IMR-90 (cell line): ENCODE measurements around the gene RPS15. TPM values are rescaled to one million over a fixed set of nuclear protein-coding genes. Genes with fewer than 3 reads are reported as not detected.

Experiments
- ATAC-seq: fragments of 200-7000 bp; cut with Tn5 transposase; 2 replicates; pipeline ENCODE4 v1.9.1; 2020; ENCODE audit warnings: low read depth, mild to moderate bottlenecking, moderate library complexity
- BruUV-seq: library from RNA; stranded (reverse); fragments of 400-500 nt; replicated peaks from 2 replicates; lab custom pipeline; 2021; lab: Mats Ljungman, UMichigan
- CTCF ChIA-PET: fragments of 300-600 bp; formaldehyde crosslinking; extraction: SDS; loops from one replicate; lab custom pipeline; 2021; ENCODE audit warnings: antibody characterized with exemption; lab: Yijun Ruan, JAX
- POLR2A ChIA-PET: fragments of 300-600 bp; sonication (Branson Sonifier 250); formaldehyde crosslinking; loops from one replicate; lab custom pipeline; 2022; ENCODE audit warnings: antibody characterized with exemption; ENCODE audit not compliant: unreplicated experiment; lab: Charles Lee
- DNase-seq: peaks from one replicate; pipeline ENCODE4 v3.0.0; 2013
- H2AFZ ChIP-seq: replicated peaks from 2 replicates; pipeline ENCODE3; 2013; ENCODE audit warnings: low read length, mild to moderate bottlenecking; ENCODE audit not compliant: poor library complexity
- H2AK5ac ChIP-seq: 2 replicates; pipeline ENCODE4 v1.6.1; 2013; ENCODE audit warnings: low read depth, low read length, inconsistent platforms
- H2AK9ac ChIP-seq: replicated peaks from 2 replicates; pipeline ENCODE3; 2013; ENCODE audit warnings: mild to moderate bottlenecking, low read depth, low read length, moderate library complexity; ENCODE audit not compliant: poor library complexity
- H2BK120ac ChIP-seq: 2 replicates; pipeline ENCODE4 v1.6.1; 2013; ENCODE audit warnings: low read depth, low read length, inconsistent platforms
- H2BK15ac ChIP-seq: 3 replicates; pipeline ENCODE4 v1.6.1; 2013; ENCODE audit warnings: low read depth, low read length, inconsistent platforms
- H2BK20ac ChIP-seq: 2 replicates; pipeline ENCODE4 v1.6.1; 2013; ENCODE audit warnings: low read depth, mild to moderate bottlenecking, inconsistent platforms, low read length, moderate library complexity
- H2BK5ac ChIP-seq: 2 replicates; pipeline ENCODE4 v1.6.1; 2013; ENCODE audit warnings: mild to moderate bottlenecking, low read depth, low read length, inconsistent platforms; ENCODE audit not compliant: poor library complexity, severe bottlenecking
- H3K14ac ChIP-seq: replicated peaks from 2 replicates; pipeline ENCODE4 v1.6.1; 2013; ENCODE audit warnings: low read depth, low read length, inconsistent platforms
- H3K18ac ChIP-seq: 2 replicates; pipeline ENCODE4 v1.6.1; 2013; ENCODE audit warnings: low read depth, low read length, control low read depth
- H3K23ac ChIP-seq: 2 replicates; pipeline ENCODE4 v1.6.1; 2013; ENCODE audit warnings: low read depth, low read length, inconsistent platforms
- H3K27ac ChIP-seq: 2 replicates; pipeline ENCODE4 v1.5.1; 2013; ENCODE audit warnings: mild to moderate bottlenecking, control low read depth, low read length; ENCODE audit not compliant: insufficient read depth
- H3K27me3 ChIP-seq: 2 replicates; pipeline ENCODE4 v1.6.1; 2013; ENCODE audit warnings: low read length; ENCODE audit not compliant: control insufficient read depth, insufficient read depth
- H3K36me3 ChIP-seq: 2 replicates; pipeline ENCODE4 v1.6.1; 2013; ENCODE audit warnings: low read length, mixed read lengths; ENCODE audit not compliant: control insufficient read depth, insufficient read depth
- H3K4ac ChIP-seq: 2 replicates; pipeline ENCODE4 v1.6.1; 2013; ENCODE audit warnings: low read depth, low read length, inconsistent platforms
- H3K4me1 ChIP-seq: 2 replicates; pipeline ENCODE4 v1.6.1; 2013; ENCODE audit warnings: low read length, mixed read lengths; ENCODE audit not compliant: control insufficient read depth, insufficient read depth
- H3K4me2 ChIP-seq: 2 replicates; pipeline ENCODE4 v1.6.1; 2013; ENCODE audit warnings: low read depth, mild to moderate bottlenecking, control low read depth, low read length, moderate library complexity
- H3K4me3 ChIP-seq: 2 replicates; pipeline ENCODE4 v1.5.1; 2013; ENCODE audit warnings: low read depth, mild to moderate bottlenecking, control low read depth, low read length, moderate library complexity; ENCODE audit not compliant: insufficient read depth
- H3K56ac ChIP-seq: 2 replicates; pipeline ENCODE4 v1.6.1; 2013; ENCODE audit warnings: low read length, inconsistent platforms; ENCODE audit not compliant: insufficient read depth; ENCODE audit errors: extremely low read depth
- H3K79me1 ChIP-seq, 2 experiments: 2 replicates each; pipeline ENCODE4 v1.6.1; 2013; ENCODE audit warnings: low read length in 2 of 2, inconsistent platforms in 1 of 2, low read depth in 1 of 2
- H3K9ac ChIP-seq: 2 replicates; pipeline ENCODE4 v1.6.1; 2013; ENCODE audit warnings: low read depth, low read length, control low read depth
- H3K9me1 ChIP-seq: 2 replicates; pipeline ENCODE4 v1.6.1; 2013; ENCODE audit warnings: low read length, inconsistent platforms; ENCODE audit not compliant: insufficient read depth
- H3K9me3 ChIP-seq: 2 replicates; pipeline ENCODE4 v1.6.1; 2013; ENCODE audit warnings: low read length; ENCODE audit not compliant: control insufficient read depth, insufficient read depth
- H4K20me1 ChIP-seq: 2 replicates; pipeline ENCODE4 v1.6.1; 2013; ENCODE audit warnings: low read length, inconsistent platforms; ENCODE audit not compliant: insufficient read depth
- H4K5ac ChIP-seq: 2 replicates; pipeline ENCODE4 v1.6.1; 2013; ENCODE audit warnings: mild to moderate bottlenecking, low read depth, low read length, control low read depth
- H4K8ac ChIP-seq, 2 experiments: 2 replicates each; pipeline ENCODE4 v1.6.1; 2013; ENCODE audit warnings: low read depth in 2 of 2, low read length in 2 of 2, control low read depth in 1 of 2, inconsistent platforms in 1 of 2
- H4K91ac ChIP-seq: 2 replicates; pipeline ENCODE4 v1.6.1; 2013; ENCODE audit warnings: low read depth, low read length, inconsistent platforms; ENCODE audit not compliant: insufficient read depth
- BHLHE40 ChIP-seq: fragments of 150-350 bp; IDR thresholded peaks from 2 replicates; pipeline ENCODE4 v1.6.1; 2016; ENCODE audit warnings: mild to moderate bottlenecking, low read depth, low read length
- CEBPB ChIP-seq: IDR thresholded peaks from 2 replicates; pipeline ENCODE4 v1.6.1; 2012; ENCODE audit warnings: low read depth, low read length, improper control_type of control experiment
- CHD1 ChIP-seq: IDR thresholded peaks from 2 replicates; pipeline ENCODE4 v1.6.1; 2012; ENCODE audit warnings: low read depth, low read length, improper control_type of control experiment
- CTCF ChIP-seq: conservative IDR thresholded peaks from 2 replicates; pipeline ENCODE4 v1.5.1; 2012; ENCODE audit warnings: mild to moderate bottlenecking, low read depth, low read length, improper control_type of control experiment
- FOS ChIP-seq: fragments of 150-350 bp; IDR thresholded peaks from 2 replicates; pipeline ENCODE4 v1.6.1; 2016; ENCODE audit warnings: low read depth, low read length
- MAFK ChIP-seq: IDR thresholded peaks from 2 replicates; pipeline ENCODE4 v1.6.1; 2012; ENCODE audit warnings: low read depth, low read length, improper control_type of control experiment
- NFE2L2 ChIP-seq: fragments of 150-350 bp; IDR thresholded peaks from 2 replicates; pipeline ENCODE4 v1.6.1; 2016; ENCODE audit warnings: low read depth, mild to moderate bottlenecking, low read length
- POLR2A ChIP-seq: IDR thresholded peaks from 2 replicates; pipeline ENCODE4 v1.6.1; 2012; ENCODE audit warnings: mild to moderate bottlenecking, low read depth, low read length
- SMC3 ChIP-seq: fragments of 150-350 bp; IDR thresholded peaks from 2 replicates; pipeline ENCODE4 v1.6.1; 2016; ENCODE audit warnings: low read depth, mild to moderate bottlenecking, antibody characterized with exemption, low read length, moderate library complexity
- WGBS, 2 experiments: methylation state at CpG; one replicate each; pipeline versions ENCODE4 v1.1.5 to v1.1.7; 2013; ENCODE audit warnings: missing lambda C conversion rate in 2 of 2; ENCODE audit not compliant: insufficient read length in 1 of 2; ENCODE audit errors: extremely low coverage in 2 of 2; 5-methylcytosine and 5-hydroxymethylcytosine counted together
- dilution Hi-C: fragments of 300-500 bp; cut with HindIII; formaldehyde crosslinking; loops from one replicate; pipeline ENCODE4 v1.14.3; 2018; ENCODE audit warnings: low sequenced_read_pairs; ENCODE audit not compliant: unreplicated experiment
- in situ Hi-C: fragments of 300-500 bp; cut with MboI; formaldehyde crosslinking; loops from 3 replicates; pipeline ENCODE4 v1.14.3; 2019; ENCODE audit warnings: low sequenced_read_pairs, inconsistent platforms, mixed read lengths
- intact Hi-C: fragments of 100-400 bp; cut with micrococcal nuclease; formaldehyde crosslinking; loops from 2 replicates; pipeline ENCODE4 v1.10.0; 2022
- polyA plus RNA-seq, 3 experiments: library from polyadenylated mRNA; depleted of rRNA; stranded (reverse); fragments of >200 nt; gene quantifications; 2 replicates each; pipeline ENCODE4 v1.2.3, GENCODE V29; 2012; ENCODE audit warnings: low replicate concordance in 1 of 3
- total RNA-seq: library from RNA; depleted of rRNA; stranded (reverse); fragments of >200 nt; gene quantifications from 2 replicates; pipeline ENCODE4 v1.2.3, GENCODE V29; 2012

The RPS15 gene
- total and polyA plus RNA-seq, 2 of the 4 experiments (the other 2 are of a cell fraction), result 1,179 to 1,855 TPM

GRCh38 chr19:1470305-1471009 is 32.3 kb downstream of the RPS15 start:
- Histone ChIP-seq H3K27ac (no peak overlapping the region), H2AFZ (peak overlapping the region; percentile 67), H3K4me1 (peaks cover 21% of the 10 kb centered on the region), H3K27me3 (peaks cover 68% of the 10 kb centered on the region), H3K23ac (no peak overlapping the region), H4K8ac (no peak overlapping the region), H3K9me3 (no peaks in the 10 kb centered on the region; the same call in 1 of the 2 replicates), H4K20me1 (peaks cover 91% of the 10 kb centered on the region), H3K4me2 (peak overlapping the region; percentile 75; the same call in 1 of the 2 replicates), H4K91ac (no peak overlapping the region), H2AK9ac (peak overlapping the region; percentile 3), H3K14ac (no peak overlapping the region), H2BK15ac (no peak overlapping the region), H2AK5ac (no peak overlapping the region), H3K79me1 (peaks cover 0 to 26% of the 10 kb centered on the region in 2 experiments; a peak in 2 of 4 replicates), H4K5ac (no peak overlapping the region), H2BK120ac (no peak overlapping the region), H2BK5ac (no peak overlapping the region), H3K56ac (no peak overlapping the region), H3K18ac (no peak overlapping the region), H3K4me3 (peak overlapping the region; percentile 15; the same call in 1 of the 2 replicates), H3K9me1 (no peaks in the 10 kb centered on the region), H3K9ac (no peak overlapping the region), H3K36me3 (no peaks in the 10 kb centered on the region; the same call in 1 of the 2 replicates), H3K4ac (no peak overlapping the region), H2BK20ac (no peak overlapping the region)
- WGBS, 2 experiments, result 4% methylated on average over 34 of the region's 67 CpGs; no CpG with 5 or more reads in 1 of the 2 experiments
- dilution Hi-C loops (no loop called here), in situ Hi-C loops (no loop called here), intact Hi-C loops (no loop called here)
- no peak for TF ChIP-seq CHD1
- no peak for TF ChIP-seq SMC3
- no peak for TF ChIP-seq CTCF
- TF ChIP-seq CEBPB, result no peak
- no peak for TF ChIP-seq NFE2L2
- no peak for TF ChIP-seq FOS
- TF ChIP-seq BHLHE40, result no peak
- no peak for TF ChIP-seq MAFK
- no peak for TF ChIP-seq POLR2A
- ChIA-PET CTCF (no interaction called here), POLR2A (no interaction called here)
- BruUV-seq, result no TSS peak
- ATAC-seq (peak; percentile 38), DNase-seq (no peak)
